ENCODE data around the gene OR7A5.

- TF ChIP-seq, protein P1, sequence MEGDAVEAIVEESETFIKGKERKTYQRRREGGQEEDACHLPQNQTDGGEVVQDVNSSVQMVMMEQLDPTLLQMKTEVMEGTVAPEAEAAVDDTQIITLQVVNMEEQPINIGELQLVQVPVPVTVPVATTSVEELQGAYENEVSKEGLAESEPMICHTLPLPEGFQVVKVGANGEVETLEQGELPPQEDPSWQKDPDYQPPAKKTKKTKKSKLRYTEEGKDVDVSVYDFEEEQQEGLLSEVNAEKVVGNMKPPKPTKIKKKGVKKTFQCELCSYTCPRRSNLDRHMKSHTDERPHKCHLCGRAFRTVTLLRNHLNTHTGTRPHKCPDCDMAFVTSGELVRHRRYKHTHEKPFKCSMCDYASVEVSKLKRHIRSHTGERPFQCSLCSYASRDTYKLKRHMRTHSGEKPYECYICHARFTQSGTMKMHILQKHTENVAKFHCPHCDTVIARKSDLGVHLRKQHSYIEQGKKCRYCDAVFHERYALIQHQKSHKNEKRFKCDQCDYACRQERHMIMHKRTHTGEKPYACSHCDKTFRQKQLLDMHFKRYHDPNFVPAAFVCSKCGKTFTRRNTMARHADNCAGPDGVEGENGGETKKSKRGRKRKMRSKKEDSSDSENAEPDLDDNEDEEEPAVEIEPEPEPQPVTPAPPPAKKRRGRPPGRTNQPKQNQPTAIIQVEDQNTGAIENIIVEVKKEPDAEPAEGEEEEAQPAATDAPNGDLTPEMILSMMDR (conservative IDR thresholded peaks at IDR 0.05; ENCODE audit: low read length), result no peak
- TF ChIP-seq EZH2phosphoT487 (IDR thresholded peaks at IDR 0.05; ENCODE audit: borderline replicate concordance, low read depth, low read length), result no peak
Measured at GRCh38 chr19:14843578-14843977, 8.6 kb upstream of the OR7A5 start.
